Measurements from ENCODE around the gene ZNF605.

- TF ChIP-seq CTCF (IDR thresholded peaks at IDR 0.05; ENCODE audit: extremely low read depth in 1 of 2, insufficient read depth in 1 of 2, low read depth in 1 of 2, low read length in 2 of 2), result no peak
- TF ChIP-seq POLR2AphosphoS5 (IDR thresholded peaks at IDR 0.05; ENCODE audit: insufficient read depth, low read depth, low read length), result no peak
- no peak for TF ChIP-seq POLR2A (IDR thresholded peaks at IDR 0.05; ENCODE audit: low read depth, low read length)
- no peak for TF ChIP-seq EZH2 (IDR thresholded peaks at IDR 0.05; ENCODE audit: borderline replicate concordance, low read depth, low read length, severe bottlenecking)
- TF ChIP-seq MAX (IDR thresholded peaks at IDR 0.05; ENCODE audit: insufficient read depth, insufficient read length), result no peak
- TF ChIP-seq GATA2 (IDR thresholded peaks at IDR 0.05; ENCODE audit: insufficient read depth, insufficient read length, low read depth, low read length), result no peak
- no peak for TF ChIP-seq MYC (IDR thresholded peaks at IDR 0.05; ENCODE audit: low read depth, low read length)
- TF ChIP-seq FOS (IDR thresholded peaks at IDR 0.05; ENCODE audit: borderline replicate concordance, insufficient read depth, low read length), result no peak
Measured at GRCh38 chr12:132872975-132873421, 83.1 kb downstream of the ZNF605 start.
